ENCODE results near the gene SS18L1. TPM values are rescaled to one million over a fixed set of nuclear protein-coding genes. Genes with fewer than 3 reads are reported as not detected.

Gene SS18L1
- polyA plus RNA-seq, 1 of the 3 experiments (the other 2 are of a cell fraction), result 10.7 TPM

- DNase-seq, result no peak
- WGBS (ENCODE audit: low lambda C conversion rate), result 80% methylated on average over 4 of the region's 5 CpGs
- POLR2A ChIA-PET, result no interaction called here
Measured at GRCh38 chr20:62202083-62202395, 58.5 kb downstream of the SS18L1 start.

More at GRCh38 chr20:62202083-62202395, 58.5 kb downstream of the SS18L1 start:
- no peak overlapping the region for H3K27ac ChIP-seq (ENCODE audit: low read depth in 2 of 2, low read length in 1 of 2)
- no peak overlapping the region for H3K4me3 ChIP-seq (ENCODE audit: low read depth in 2 of 2, low read length in 1 of 2)
- no peak overlapping the region for H3K4me2 ChIP-seq
- no peaks in the 10 kb centered on the region for H3K79me2 ChIP-seq (ENCODE audit: insufficient read depth)
- TF ChIP-seq CHD2 (IDR thresholded peaks at IDR 0.05; ENCODE audit: low read length, partially characterized antibody) (no peak), TEAD4 (IDR thresholded peaks at IDR 0.05; ENCODE audit: borderline replicate concordance, insufficient read depth) (no peak), RCOR1 (IDR thresholded peaks at IDR 0.05; ENCODE audit: low read length) (no peak), REST (IDR thresholded peaks at IDR 0.05; ENCODE audit: low read depth, low read length) (no peak), PBX3 (IDR thresholded peaks at IDR 0.05) (no peak), NRF1 (IDR thresholded peaks at IDR 0.05; ENCODE audit: low read depth, low read length) (no peak), NFIC (IDR thresholded peaks at IDR 0.05; ENCODE audit: borderline replicate concordance) (no peak), EP300 (IDR thresholded peaks at IDR 0.05; ENCODE audit: borderline replicate concordance in 1 of 2, low read depth in 1 of 2, low read length in 1 of 2) (no peak), JUND (IDR thresholded peaks at IDR 0.05) (no peak), FOXJ3 (CRISPR knock-in tag; IDR thresholded peaks at IDR 0.05) (no peak), ELF1 (IDR thresholded peaks at IDR 0.05) (no peak), CTCF (IDR thresholded peaks at IDR 0.05) (no peak), SIN3A (IDR thresholded peaks at IDR 0.05; ENCODE audit: borderline replicate concordance, low read depth, low read length) (no peak), MXI1 (IDR thresholded peaks at IDR 0.05; ENCODE audit: low read depth, low read length) (no peak), TAF1 (IDR thresholded peaks at IDR 0.05; ENCODE audit: borderline replicate concordance, low read depth, low read length) (no peak), RXRA (IDR thresholded peaks at IDR 0.05; ENCODE audit: borderline replicate concordance, low read depth) (no peak), MAX (IDR thresholded peaks at IDR 0.05; ENCODE audit: low read depth) (no peak)
- no peaks in the 10 kb centered on the region for H3F3A ChIP-seq (replicated peaks; ENCODE audit: insufficient read depth)
- H3K9ac ChIP-seq, result no peak overlapping the region
- no peaks in the 10 kb centered on the region; a peak in 1 of 4 replicates for H3K4me1 ChIP-seq (ENCODE audit: control insufficient read depth in 1 of 2, insufficient read depth in 2 of 2, low read depth in 1 of 2, low read length in 1 of 2)
- H2AFZ ChIP-seq (ENCODE audit: low read depth), result no peak overlapping the region
- no peaks in the 10 kb centered on the region for H4K20me1 ChIP-seq (ENCODE audit: insufficient read depth)
- H3K27me3 ChIP-seq (ENCODE audit: insufficient read depth), result no peaks in the 10 kb centered on the region
- CTCF ChIA-PET, result no interaction called here
- no peaks in the 10 kb centered on the region for H3K9me3 ChIP-seq
- H3K36me3 ChIP-seq (replicated peaks in 1 of 2; ENCODE audit: control insufficient read depth in 1 of 2, insufficient read depth in 2 of 2, low read length in 1 of 2), result peaks cover 22 to 47% of the 10 kb centered on the region in 2 experiments
- no peaks in the 10 kb centered on the region for H3K9me2 ChIP-seq

Measured in SK-N-SH (cell line).